SH-SY5Y (cell line): ENCODE results near the gene AGAP1.

Experiments
- GATA2 ChIP-seq: IDR thresholded peaks from 2 replicates; pipeline ENCODE4 v1.6.1; 2011; ENCODE audit warnings: mild to moderate bottlenecking, low read depth, low read length
- GATA3 ChIP-seq: IDR thresholded peaks from 2 replicates; pipeline ENCODE4 v1.6.1; 2011; ENCODE audit warnings: low read depth, mild to moderate bottlenecking, low read length, moderate library complexity

GRCh38 chr2:235527806-235528469 is 34.1 kb downstream of the AGAP1 start:
- no peak for TF ChIP-seq GATA2
- no peak for TF ChIP-seq GATA3
